ENCODE results near the gene PGM5.

- no peak for TF ChIP-seq CTCF (IDR thresholded peaks at IDR 0.05; ENCODE audit: low read length)
- TF ChIP-seq EZH2phosphoT487 (IDR thresholded peaks at IDR 0.05; ENCODE audit: low read length) = no peak
- TF ChIP-seq EZH2 (optimal IDR thresholded peaks at IDR 0.05; ENCODE audit: low read depth, low read length) = no peak
Observed at GRCh38 chr9:68551191-68551590, 194.8 kb downstream of the PGM5 start.

Measured in MM.1S (cell line).